ENCODE results near the gene RNF183.
"Not testable (repeated sequence)": the region's sequence is repeated elsewhere in the genome, so short reads cannot be mapped to it uniquely, and the experiment has no call there.

RNF183 gene

GRCh38 chr9:113274474-113275156 is 28.6 kb downstream of the RNF183 start:
- peak; percentile 31 for DNase-seq (ENCODE audit: low read depth)

GRCh38 chr9:113269871-113270270 is 33.3 kb downstream of the RNF183 start:
- no peak for DNase-seq (ENCODE audit: low read depth)

GRCh38 chr9:113269355-113269754 is 33.8 kb downstream of the RNF183 start:
- no peak for DNase-seq (ENCODE audit: low read depth)

GRCh38 chr9:113267911-113268566 is 35.1 kb downstream of the RNF183 start:
- DNase-seq (ENCODE audit: low read depth): no peak

GRCh38 chr9:113266174-113266573 is 37.0 kb downstream of the RNF183 start:
- DNase-seq (ENCODE audit: low read depth): no peak

GRCh38 chr9:113261917-113262671 is 41.1 kb downstream of the RNF183 start:
- no peak for DNase-seq (ENCODE audit: low read depth)

- DNase-seq (ENCODE audit: low read depth): no peak
These were observed 44.9 kb downstream of the RNF183 start for GRCh38 chr9:113258282-113258681.

GRCh38 chr9:113257863-113258262 is 45.3 kb downstream of the RNF183 start:
- no peak for DNase-seq (ENCODE audit: low read depth)

- no peak for DNase-seq (ENCODE audit: low read depth)
These were observed 47.7 kb downstream of the RNF183 start for GRCh38 chr9:113255438-113255837.

- DNase-seq (ENCODE audit: low read depth): no peak
These were observed 48.2 kb downstream of the RNF183 start for GRCh38 chr9:113254991-113255390.

- DNase-seq (ENCODE audit: low read depth): no peak
These were observed 52.4 kb downstream of the RNF183 start for GRCh38 chr9:113250807-113251206.

GRCh38 chr9:113249661-113250060 is 53.5 kb downstream of the RNF183 start:
- DNase-seq (ENCODE audit: low read depth): not testable (repeated sequence)

GRCh38 chr9:113247640-113248039 is 55.5 kb downstream of the RNF183 start:
- no peak for DNase-seq (ENCODE audit: low read depth)

Measured in HS-5 (cell line).